HFFc6 (cell line): ENCODE results near the gene UBP1. TPM values are rescaled to one million over a fixed set of nuclear protein-coding genes. Genes with fewer than 3 reads are reported as not detected.
"Not testable (repeated sequence)": the region's sequence is repeated elsewhere in the genome, so short reads cannot be mapped to it uniquely, and the experiment has no call there.

Experiments used
- DNase-seq: peaks from one replicate; pipeline ENCODE4 v3.0.0-alpha.2; 2018
- H3K27ac Mint-ChIP-seq: 2 replicates; pipeline ENCODE4 v1.8.0; 2020; ENCODE audit warnings: mild to moderate bottlenecking, mixed read lengths
- H3K27me3 Mint-ChIP-seq: 2 replicates; pipeline ENCODE4 v1.8.0; 2021; ENCODE audit warnings: mild to moderate bottlenecking, moderate library complexity, mixed read lengths; ENCODE audit not compliant: insufficient read depth
- H3K36me3 Mint-ChIP-seq: 2 replicates; pipeline ENCODE4 v1.8.0; 2021; ENCODE audit warnings: low read depth, mixed read lengths
- H3K4me1 Mint-ChIP-seq: 2 replicates; pipeline ENCODE4 v1.8.0; 2020; ENCODE audit warnings: low read depth, mixed read lengths
- H3K4me3 Mint-ChIP-seq: 2 replicates; pipeline ENCODE4 v1.8.0; 2020; ENCODE audit warnings: mild to moderate bottlenecking, moderate library complexity, mixed read lengths
- H3K9me3 Mint-ChIP-seq: 2 replicates; pipeline ENCODE4 v1.8.0; 2020; ENCODE audit warnings: mild to moderate bottlenecking, mixed read lengths
- CTCF ChIP-seq: fragments of 200-600 bp; sonication (generic); IDR thresholded peaks from 2 replicates; pipeline ENCODE4 v1.5.0; 2021; ENCODE audit warnings: antibody characterized with exemption, mild to moderate bottlenecking
- total RNA-seq, 6 experiments: library from RNA; stranded (reverse); fragmentation: NEBNext Ultra II Directional; extraction: Animal tissue kit (Norgen Biotek cat#: 25700); gene quantifications; 2 replicates in 1 of 6; 3 replicates in 5 of 6; pipeline ENCODE4 v1.2.3, GENCODE V29; 2021

Gene UBP1
- total RNA-seq, 6 experiments from 2014 or later = 62.0 to 69.0 (median 64.0) TPM

GRCh38 chr3:33339758-33340157, 100.4 kb downstream of the UBP1 start:
- Mint-ChIP-seq H3K4me1 (peaks cover 9% of the 10 kb centered on the region; the same call in 1 of the 2 replicates), H3K36me3 (peaks cover 6% of the 10 kb centered on the region; the same call in 1 of the 2 replicates), H3K27me3 (no peaks in the 10 kb centered on the region), H3K27ac (no peak overlapping the region), H3K4me3 (no peak overlapping the region), H3K9me3 (peaks cover under 1% of the 10 kb centered on the region; the same call in 1 of the 2 replicates)
- no peak for TF ChIP-seq CTCF
- no peak for DNase-seq

- H3K9me3 Mint-ChIP-seq, H3K4me1 Mint-ChIP-seq, DNase-seq, H3K27me3 Mint-ChIP-seq, H3K4me3 Mint-ChIP-seq: not testable (repeated sequence)
- H3K27ac Mint-ChIP-seq = peak overlapping the region; percentile 19; the same call in 1 of the 2 replicates
- H3K36me3 Mint-ChIP-seq = peaks cover 13% of the 10 kb centered on the region
Observed at GRCh38 chr3:33338936-33339465, 101.2 kb downstream of the UBP1 start.

Other genes starting within 250 kb of the UBP1 start
- gene SUSD5, start 221.6 kb downstream of the UBP1 start, total RNA-seq = under 1 TPM; 0.33 to 0.74 (median 0.43) TPM
- 10 to 100 TPM in 4 of 6 experiments, 1 to 10 TPM in 2; 8.1 to 12.2 (median 10.3) TPM for gene FBXL2, start 163.0 kb downstream of the UBP1 start, total RNA-seq